NB4 (cell line): ENCODE results near the gene ACP4.

Experiments used
- POLR2A ChIP-seq: IDR thresholded peaks from 2 replicates; pipeline ENCODE4 v1.6.1; 2011; ENCODE audit warnings: mild to moderate bottlenecking; ENCODE audit not compliant: insufficient read length; ENCODE audit errors: extremely low read depth
- TF ChIP-seq, protein P1 (sequence below): IDR thresholded peaks from one replicate; pipeline ENCODE4 v1.5.1; 2012; ENCODE audit warnings: low read depth, low read length

- TF ChIP-seq, protein P1, sequence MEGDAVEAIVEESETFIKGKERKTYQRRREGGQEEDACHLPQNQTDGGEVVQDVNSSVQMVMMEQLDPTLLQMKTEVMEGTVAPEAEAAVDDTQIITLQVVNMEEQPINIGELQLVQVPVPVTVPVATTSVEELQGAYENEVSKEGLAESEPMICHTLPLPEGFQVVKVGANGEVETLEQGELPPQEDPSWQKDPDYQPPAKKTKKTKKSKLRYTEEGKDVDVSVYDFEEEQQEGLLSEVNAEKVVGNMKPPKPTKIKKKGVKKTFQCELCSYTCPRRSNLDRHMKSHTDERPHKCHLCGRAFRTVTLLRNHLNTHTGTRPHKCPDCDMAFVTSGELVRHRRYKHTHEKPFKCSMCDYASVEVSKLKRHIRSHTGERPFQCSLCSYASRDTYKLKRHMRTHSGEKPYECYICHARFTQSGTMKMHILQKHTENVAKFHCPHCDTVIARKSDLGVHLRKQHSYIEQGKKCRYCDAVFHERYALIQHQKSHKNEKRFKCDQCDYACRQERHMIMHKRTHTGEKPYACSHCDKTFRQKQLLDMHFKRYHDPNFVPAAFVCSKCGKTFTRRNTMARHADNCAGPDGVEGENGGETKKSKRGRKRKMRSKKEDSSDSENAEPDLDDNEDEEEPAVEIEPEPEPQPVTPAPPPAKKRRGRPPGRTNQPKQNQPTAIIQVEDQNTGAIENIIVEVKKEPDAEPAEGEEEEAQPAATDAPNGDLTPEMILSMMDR: no peak
- TF ChIP-seq POLR2A: no peak
These were observed 7.8 kb downstream of the ACP4 start for GRCh38 chr19:50797781-50798658.
